SK-N-SH (cell line): ENCODE results near the gene FIBP. TPM values are rescaled to one million over a fixed set of nuclear protein-coding genes. Genes with fewer than 3 reads are reported as not detected.
A peak's percentile ranks its signal among the peaks of the same experiment; 100 is the strongest.

Experiments used
- CTCF ChIA-PET: fragments of 300-600, 350-600 bp; formaldehyde crosslinking; extraction: SDS; loops from one replicate; lab custom pipeline; 2021; lab: Yijun Ruan, JAX
- POLR2A ChIA-PET: fragments of 350-600 bp; sonication (Branson Sonifier 250); formaldehyde crosslinking; extraction: SDS; loops from one replicate; lab custom pipeline; 2020; ENCODE audit warnings: antibody characterized with exemption, inconsistent platforms; lab: Yijun Ruan, JAX
- DNase-seq: peaks from one replicate; pipeline ENCODE4 v3.0.0; 2012
- H2AFZ ChIP-seq: fragments of 200-600 bp; sonication (generic); 2 replicates; pipeline ENCODE4 v1.8.1; 2016; ENCODE audit warnings: antibody characterized with exemption, mild to moderate bottlenecking, low read depth
- H3F3A ChIP-seq: fragments of 200-600 bp; sonication (generic); replicated peaks from 2 replicates; pipeline ENCODE3; 2016; ENCODE audit warnings: antibody characterized with exemption, mild to moderate bottlenecking; ENCODE audit not compliant: insufficient read depth
- H3K27ac ChIP-seq, 2 experiments: fragments of 200-500 bp in 1 of 2; fragments of 200-600 bp in 1 of 2; sonication (Bioruptor generic) in 1 of 2; sonication (generic), shearing (Covaris generic) in 1 of 2; 2 replicates each; pipeline versions ENCODE4 v1.5.1 to v1.6.1; 2014 to 2016; ENCODE audit warnings: low read depth in 2 of 2, inconsistent platforms in 1 of 2, low read length in 1 of 2, mild to moderate bottlenecking in 1 of 2, mixed read lengths in 1 of 2
- H3K27me3 ChIP-seq: fragments of 200-600 bp; sonication (generic), shearing (Covaris generic); 2 replicates; pipeline ENCODE4 v1.6.1; 2016; ENCODE audit warnings: mixed run types; ENCODE audit not compliant: insufficient read depth
- H3K36me3 ChIP-seq, 2 experiments: fragments of 200-500 bp in 1 of 2; fragments of 200-600 bp in 1 of 2; sonication (Bioruptor generic) in 1 of 2; sonication (generic) in 1 of 2; replicated peaks in 1 of 2; 2 replicates each; pipeline versions ENCODE3 to v1.5.1; 2014 to 2016; ENCODE audit warnings: low read length in 1 of 2, mild to moderate bottlenecking in 1 of 2; ENCODE audit not compliant: insufficient read depth in 2 of 2, control insufficient read depth in 1 of 2
- H3K4me1 ChIP-seq, 2 experiments: fragments of 200-500 bp in 1 of 2; fragments of 200-600 bp in 1 of 2; sonication (Bioruptor generic) in 1 of 2; sonication (generic), shearing (Covaris generic) in 1 of 2; 2 replicates each; pipeline versions ENCODE4 v1.5.1 to v1.6.1; 2014 to 2016; ENCODE audit warnings: low read depth in 1 of 2, low read length in 1 of 2, mixed run types in 1 of 2; ENCODE audit not compliant: insufficient read depth in 2 of 2, control insufficient read depth in 1 of 2
- H3K4me2 ChIP-seq: fragments of 200-600 bp; sonication (generic), shearing (Covaris generic); 2 replicates; pipeline ENCODE4 v1.6.1; 2017; ENCODE audit warnings: mixed run types
- H3K4me3 ChIP-seq, 2 experiments: fragments of 200-500 bp in 1 of 2; fragments of 200-600 bp in 1 of 2; sonication (Bioruptor generic) in 1 of 2; sonication (generic), shearing (Covaris generic) in 1 of 2; 2 replicates each; pipeline versions ENCODE4 v1.5.1 to v1.8.1; 2014 to 2016; ENCODE audit warnings: low read depth in 2 of 2, inconsistent platforms in 1 of 2, low read length in 1 of 2, mild to moderate bottlenecking in 1 of 2, mixed read lengths in 1 of 2, moderate library complexity in 1 of 2
- H3K79me2 ChIP-seq: fragments of 200-600 bp; sonication (generic); 2 replicates; pipeline ENCODE4 v1.8.1; 2017; ENCODE audit warnings: mild to moderate bottlenecking; ENCODE audit not compliant: insufficient read depth
- H3K9ac ChIP-seq: fragments of 200-600 bp; sonication (generic); 2 replicates; pipeline ENCODE4 v1.6.1; 2017; ENCODE audit warnings: mixed run types
- H3K9me2 ChIP-seq: fragments of 200-600 bp; sonication (generic); 2 replicates; pipeline ENCODE4 v1.6.1; 2017; ENCODE audit warnings: mixed run types
- H3K9me3 ChIP-seq: fragments of 200-600 bp; sonication (generic); 2 replicates; pipeline ENCODE4 v1.6.1; 2017; ENCODE audit warnings: mixed run types, mild to moderate bottlenecking, moderate library complexity
- H4K20me1 ChIP-seq: fragments of 200-600 bp; sonication (generic); 2 replicates; pipeline ENCODE4 v1.6.1; 2017; ENCODE audit warnings: mild to moderate bottlenecking, mixed run types; ENCODE audit not compliant: insufficient read depth
- ELF1 ChIP-seq: IDR thresholded peaks from 2 replicates; pipeline ENCODE4 v1.4.0; 2012
- GABPA ChIP-seq: IDR thresholded peaks from 2 replicates; pipeline ENCODE4 v1.4.0; 2012; ENCODE audit warnings: low read depth, mild to moderate bottlenecking
- MAX ChIP-seq: IDR thresholded peaks from 2 replicates; pipeline ENCODE4 v1.4.0; 2012; ENCODE audit warnings: low read depth
- MEF2A ChIP-seq: IDR thresholded peaks from 2 replicates; pipeline ENCODE4 v1.4.0; 2012; ENCODE audit warnings: low read depth, borderline replicate concordance
- PBX3 ChIP-seq: IDR thresholded peaks from 2 replicates; pipeline ENCODE4; 2012
- RAD21 ChIP-seq: IDR thresholded peaks from 2 replicates; pipeline ENCODE4 v1.6.1; 2012; ENCODE audit warnings: mild to moderate bottlenecking, low read length
- SIN3A ChIP-seq: IDR thresholded peaks from 2 replicates; pipeline ENCODE4 v1.6.1; 2012; ENCODE audit warnings: low read depth, mild to moderate bottlenecking, low read length, moderate library complexity, borderline replicate concordance
- TEAD4 ChIP-seq: IDR thresholded peaks from 2 replicates; pipeline ENCODE4 v1.4.0; 2012; ENCODE audit warnings: mild to moderate bottlenecking, borderline replicate concordance; ENCODE audit not compliant: insufficient read depth
- USF1 ChIP-seq: IDR thresholded peaks from 2 replicates; pipeline ENCODE4 v1.4.0; 2012; ENCODE audit warnings: low read depth, borderline replicate concordance
- WGBS: methylation state at CpG from one replicate; pipeline ENCODE4 v1.1.6; 2017; ENCODE audit warnings: low lambda C conversion rate; 5-methylcytosine and 5-hydroxymethylcytosine counted together
- polyA plus RNA-seq, 3 experiments: library from polyadenylated mRNA; depleted of rRNA; stranded (reverse); fragments of >200 nt; gene quantifications; 2 replicates each; pipeline ENCODE4 v1.2.3, GENCODE V29; 2012

The FIBP gene
- polyA plus RNA-seq, 1 of the 3 experiments (the other 2 are of a cell fraction), result 190 TPM

DNA sequence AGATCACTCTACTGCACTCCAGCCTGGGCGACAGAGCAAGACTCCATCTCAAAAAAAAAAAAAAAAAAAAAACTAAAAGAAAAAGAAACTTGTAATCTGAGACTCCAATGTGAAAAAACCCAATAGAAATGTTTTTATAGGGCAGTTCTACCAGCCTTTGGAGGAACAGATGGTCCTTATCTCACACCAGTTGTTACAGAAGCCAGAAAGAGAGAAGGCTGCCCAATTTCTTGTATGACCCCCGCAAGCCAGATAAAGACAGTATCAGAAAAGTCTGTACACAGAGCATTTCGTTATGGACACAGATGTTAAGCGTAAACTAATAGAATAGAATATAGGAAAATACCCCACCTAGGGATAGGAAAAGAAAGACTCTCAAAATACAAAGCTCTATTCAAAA is 45.7 kb upstream of the FIBP start:
- Histone ChIP-seq H3K4me1 (peaks cover 0 to 3% of the 10 kb centered on the region in 2 experiments; a peak in 1 of 4 replicates), H3K79me2 (no peaks in the 10 kb centered on the region), H3K9ac (no peak overlapping the region), H2AFZ (0 out of 2 replicates have a peak overlapping the region, but pooled peaks have one; percentile 29), H3K9me3 (no peaks in the 10 kb centered on the region), H3K4me2 (no peak overlapping the region), H3K27ac (no peak overlapping the region), H3F3A (peaks cover 4% of the 10 kb centered on the region), H3K27me3 (no peaks in the 10 kb centered on the region), H4K20me1 (no peaks in the 10 kb centered on the region), H3K4me3 (no peak overlapping the region), H3K9me2 (no peaks in the 10 kb centered on the region), H3K36me3 (no peaks in the 10 kb centered on the region)
- 81% methylated on average over 4 of the region's 4 CpGs for WGBS
- ChIA-PET POLR2A (no interaction called here), CTCF (interaction anchor here (4.0 kb wide), 1 partner anchor 12 kb away, joined by 22 read pairs; no protein-coding TSS in a partner anchor)
- no peak for DNase-seq
- TF ChIP-seq RAD21 (no peak), PBX3 (no peak), SIN3A (no peak), ELF1 (no peak), TEAD4 (no peak), GABPA (no peak), MEF2A (no peak)

DNA sequence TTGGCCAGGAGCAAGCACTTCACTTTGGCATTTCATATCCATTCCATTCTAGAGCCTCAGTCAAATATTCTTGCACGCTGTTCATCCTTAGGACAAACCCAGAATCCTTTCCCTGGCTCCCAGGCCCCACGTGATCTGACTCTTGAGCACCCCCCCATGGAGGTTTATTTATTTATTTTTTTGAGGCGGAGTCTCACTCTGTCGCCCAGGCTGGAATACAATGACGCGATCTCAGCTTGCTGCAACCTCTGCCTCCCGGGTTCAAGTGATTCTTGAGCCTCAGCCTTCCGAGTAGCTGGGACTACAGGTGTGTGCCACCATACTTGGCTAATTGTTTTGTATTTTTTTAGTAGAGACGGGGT is 44.3 kb upstream of the FIBP start:
- no peaks in the 10 kb centered on the region for H3K9me2 ChIP-seq
- no peak overlapping the region for H3K27ac ChIP-seq
- peaks cover 0 to 2% of the 10 kb centered on the region in 2 experiments for H3K36me3 ChIP-seq
- H3K9ac ChIP-seq, result no peak overlapping the region
- TF ChIP-seq SIN3A (no peak), USF1 (peak; percentile 70), MAX (no peak)
- peaks cover 0 to 3% of the 10 kb centered on the region in 2 experiments; a peak in 1 of 4 replicates for H3K4me1 ChIP-seq
- H2AFZ ChIP-seq, result peak overlapping the region; percentile 57; the same call in 1 of the 2 replicates
- CTCF ChIA-PET, result interaction anchor here (1.0 to 4.0 kb wide), 4 partner anchors 11 to 48 kb away, joined by 3 to 22 read pairs (median 6); partner anchors contain the start of genes CCDC85B and FIBP
- WGBS, result 68% methylated on average over 9 of the region's 9 CpGs
- H4K20me1 ChIP-seq, result no peaks in the 10 kb centered on the region
- no peaks in the 10 kb centered on the region for H3K9me3 ChIP-seq
- H3K4me2 ChIP-seq, result no peak overlapping the region
- POLR2A ChIA-PET, result no interaction called here
- no peaks in the 10 kb centered on the region for H3K27me3 ChIP-seq
- peaks cover 9% of the 10 kb centered on the region for H3F3A ChIP-seq
- DNase-seq, result no peak
- H3K79me2 ChIP-seq, result no peaks in the 10 kb centered on the region
- no peak overlapping the region for H3K4me3 ChIP-seq
